Non-pigmented ciliary epithelial cell (primary cell): ENCODE results near the gene LCE2C.
"Not testable (repeated sequence)": the region's sequence is repeated elsewhere in the genome, so short reads cannot be mapped to it uniquely, and the experiment has no call there.

Experiments
- DNase-seq: peaks from one replicate; pipeline ENCODE4 v3.0.0-alpha.2; 2010; ENCODE audit warnings: low read depth

Gene LCE2C

GRCh38 chr1:152674983-152675382 lies at the start of gene LCE2C:
Gene LCE2C (plus strand): TSS chr1:152675279. CDS start chr1:152676016, 737 bp downstream.
- DNase-seq, result not testable (repeated sequence)

DNA sequence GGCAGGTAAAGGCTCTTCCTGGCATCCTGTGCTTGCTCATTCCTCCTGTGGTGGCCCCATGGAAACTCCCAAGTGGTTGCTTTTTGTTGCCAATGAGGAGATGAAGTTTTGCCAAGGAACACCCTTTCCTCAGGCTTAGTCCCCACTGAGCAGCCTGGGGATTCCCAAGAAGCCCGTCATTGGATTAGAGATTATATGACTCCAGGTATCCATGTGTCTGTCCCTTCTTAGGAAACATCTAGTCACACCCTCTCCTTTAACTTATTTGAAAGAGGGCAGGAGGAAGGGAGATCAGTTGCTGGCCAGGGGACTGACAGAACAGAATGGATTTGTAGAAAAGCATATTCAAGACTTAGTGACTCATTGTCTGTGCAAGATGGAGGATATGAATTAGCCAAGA lies 48.3 kb upstream of the LCE2C start:
- no peak for DNase-seq

GRCh38 chr1:152630596-152630995 lies 44.5 kb upstream of the LCE2C start:
- no peak for DNase-seq

DNA sequence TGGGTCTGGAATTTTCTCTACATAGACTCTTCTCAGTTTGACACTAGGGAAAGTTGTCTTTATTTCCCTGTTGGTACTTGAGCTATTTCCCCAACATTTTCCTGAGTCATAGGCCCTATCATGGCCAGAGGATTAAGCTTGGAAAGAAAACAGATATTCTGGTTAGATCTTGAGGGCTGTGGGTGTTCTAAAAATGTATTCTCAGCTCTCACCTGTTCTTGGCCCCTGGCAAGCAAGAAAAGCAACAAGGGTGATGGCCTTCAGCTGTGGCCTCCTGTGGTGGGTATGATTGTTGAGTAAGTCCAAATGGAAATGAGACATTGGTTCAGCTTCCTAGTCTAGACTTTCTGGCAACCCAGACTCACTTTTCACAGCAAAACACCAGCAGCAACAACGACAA lies 34.7 kb upstream of the LCE2C start:
- no peak for DNase-seq

DNA sequence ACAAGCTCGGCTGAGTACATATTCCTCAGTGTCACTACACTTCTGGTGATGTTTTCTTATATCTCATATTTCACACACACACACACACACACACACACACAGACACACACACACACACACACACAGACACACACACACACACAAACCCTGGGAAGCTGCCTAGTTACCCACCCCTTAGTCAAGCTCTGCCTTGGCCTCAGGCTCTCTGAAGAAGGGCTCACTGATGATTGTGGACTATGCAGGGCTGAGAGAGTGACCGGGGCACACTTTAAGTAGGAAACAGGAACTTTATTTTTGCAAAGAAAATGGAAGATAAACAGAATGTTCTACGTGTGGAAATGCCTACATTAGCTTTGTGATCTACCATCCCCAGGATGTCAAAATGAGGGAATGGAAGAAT lies 31.1 kb upstream of the LCE2C start:
- no peak for DNase-seq

DNA sequence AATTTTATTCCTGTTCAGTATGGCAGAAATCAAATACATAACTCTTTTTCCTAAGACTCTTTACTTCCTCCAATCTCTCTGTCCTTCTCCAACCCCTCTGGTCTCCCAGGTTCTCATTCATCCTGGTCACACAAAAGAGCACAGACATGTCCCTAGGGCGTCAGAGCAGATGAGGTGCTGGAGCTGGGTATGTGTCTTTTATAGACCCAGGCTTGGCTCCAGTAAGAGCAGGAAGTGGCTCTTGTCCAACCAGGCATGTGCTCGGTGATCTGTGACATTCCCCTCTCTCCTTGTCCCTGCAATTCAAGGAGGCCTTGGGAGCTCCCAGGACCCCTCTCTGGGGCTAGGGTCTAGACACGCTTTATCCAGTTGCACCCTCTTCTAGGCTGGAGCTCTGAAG lies 29.9 kb upstream of the LCE2C start:
- no peak for DNase-seq

DNA sequence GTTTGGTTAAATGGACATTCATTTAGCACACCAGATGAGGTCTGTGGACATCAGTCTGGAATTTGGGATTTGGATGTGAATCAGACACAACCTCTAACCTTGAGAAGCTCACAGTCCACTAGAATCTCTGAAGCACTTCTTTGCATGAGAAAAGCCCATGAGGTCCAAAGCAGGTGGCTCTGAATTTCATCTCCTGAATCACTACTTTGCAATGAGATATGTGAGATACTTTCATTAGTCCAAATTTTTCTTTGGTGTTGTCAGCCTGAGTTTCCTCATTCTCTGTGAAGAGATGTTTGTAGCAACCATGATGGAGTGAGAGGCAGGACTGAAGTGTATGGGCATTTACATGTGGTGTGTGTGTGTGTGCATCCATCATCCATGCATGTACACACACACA lies 28.4 kb upstream of the LCE2C start:
- no peak for DNase-seq

DNA sequence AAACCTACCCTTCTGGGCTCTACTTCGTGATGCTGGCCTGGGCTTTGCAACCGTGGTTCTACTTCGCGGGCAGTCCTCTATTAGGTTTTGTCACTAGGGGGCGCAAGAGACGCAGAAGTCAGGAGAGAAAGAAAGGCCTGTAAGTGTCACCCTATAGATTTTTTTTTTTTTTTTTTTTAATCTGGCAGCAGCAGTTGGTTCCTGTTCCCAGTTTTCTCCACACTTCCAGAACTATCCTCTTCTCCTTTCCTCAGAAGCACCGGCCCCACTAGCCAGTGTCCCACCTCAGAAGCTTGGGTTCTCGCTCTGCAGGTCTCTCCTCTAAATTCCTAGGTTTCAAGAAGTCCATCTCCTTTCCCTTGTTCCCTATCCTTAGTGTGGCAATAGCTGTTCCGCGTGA lies 21.0 kb upstream of the LCE2C start:
- peak; percentile 4 for DNase-seq

DNA sequence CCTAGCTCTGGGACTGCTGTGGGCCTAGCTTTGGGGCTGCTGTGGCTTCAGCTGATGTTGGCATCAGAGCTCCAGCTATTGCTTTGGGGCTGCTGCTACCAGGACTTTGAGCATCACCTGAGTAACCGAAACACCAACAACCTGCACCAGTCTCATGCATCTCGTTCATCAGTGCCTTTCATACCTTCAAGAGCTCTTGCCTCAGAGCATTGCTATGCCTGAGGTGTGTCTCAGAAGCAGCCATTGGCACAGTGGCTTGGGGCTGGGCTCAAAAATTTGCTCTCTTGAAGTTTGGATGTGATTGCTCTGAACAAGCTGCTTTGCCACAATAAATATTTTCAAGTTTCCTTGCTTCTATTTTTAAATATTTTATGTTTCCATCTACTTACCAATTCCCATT lies 18.6 kb upstream of the LCE2C start:
- DNase-seq, result no peak

GRCh38 chr1:152657677-152658076 lies 17.4 kb upstream of the LCE2C start:
- DNase-seq, result no peak

- no peak for DNase-seq
Measured at GRCh38 chr1:152658649-152659048, 16.4 kb upstream of the LCE2C start.

DNA sequence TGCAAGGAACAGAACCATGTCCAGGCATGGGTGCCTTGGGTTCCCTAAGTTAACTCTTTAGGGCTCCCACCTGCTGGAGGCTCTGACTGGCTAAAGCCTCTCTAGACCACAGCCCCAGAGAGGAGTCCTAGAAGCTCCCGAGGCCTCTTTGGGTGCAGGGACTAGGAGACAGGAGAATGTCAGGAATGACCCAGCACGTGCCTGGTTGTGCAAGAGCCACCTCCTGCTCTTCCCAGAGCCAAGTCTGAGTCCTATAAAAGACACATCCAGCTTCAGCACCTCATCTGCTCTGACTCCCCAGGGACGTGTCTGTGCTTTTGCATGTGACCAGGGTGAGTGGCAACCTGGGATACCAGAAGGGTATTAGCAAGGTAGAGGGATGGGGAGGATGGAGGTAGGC lies 12.0 kb upstream of the LCE2C start, which contains the start of gene LCE2D:
Gene LCE2D (plus strand): TSS at position 283 of the 400 bp plus-strand sequence. CDS start 726 bp downstream, outside the sequence.
- DNase-seq, result no peak

GRCh38 chr1:152666171-152666570 lies 8.9 kb upstream of the LCE2C start:
- not testable (repeated sequence) for DNase-seq

- no peak for DNase-seq
Measured at GRCh38 chr1:152667648-152668047, 7.4 kb upstream of the LCE2C start.

DNA sequence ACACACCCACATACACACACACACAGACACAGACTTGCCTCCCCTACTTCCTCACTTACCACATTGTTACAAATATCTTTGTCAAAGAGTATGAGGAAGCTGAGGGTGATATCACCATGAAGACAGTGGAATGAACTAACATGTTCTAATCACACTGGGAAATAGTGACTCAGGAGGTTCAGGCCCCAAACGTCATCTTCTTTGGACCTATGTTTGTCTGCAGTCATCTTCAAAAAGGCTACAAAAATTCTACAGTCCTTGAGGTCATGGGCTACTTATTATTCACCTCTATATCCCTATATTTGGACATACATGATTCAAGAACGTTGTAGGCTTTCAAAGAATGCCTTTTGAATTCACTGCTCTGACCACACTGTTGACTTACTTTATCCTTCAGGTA lies 2.1 kb upstream of the LCE2C start:
- DNase-seq, result no peak

GRCh38 chr1:152679459-152679858 lies 4.4 kb downstream of the LCE2C start:
- DNase-seq, result no peak

DNA sequence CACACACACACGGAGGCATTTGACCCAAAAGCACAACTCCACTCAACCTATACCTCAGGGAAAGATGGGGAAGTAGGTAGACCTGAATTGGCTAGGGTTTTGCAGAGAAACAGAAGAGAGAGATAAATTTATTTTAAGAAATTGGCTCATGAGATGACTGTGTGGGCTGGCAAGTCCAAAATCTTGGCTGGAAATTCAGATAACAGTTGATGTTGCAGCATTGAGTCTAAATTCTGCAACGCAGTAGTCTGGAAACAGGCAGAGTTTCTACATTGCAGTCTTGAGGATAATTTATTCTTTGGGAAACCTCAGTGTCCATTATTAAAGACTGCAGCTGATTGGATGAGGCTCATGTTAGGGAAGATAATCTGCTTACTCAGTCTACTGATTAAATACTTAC lies 6.5 kb downstream of the LCE2C start:
- no peak for DNase-seq

- DNase-seq, result no peak
Measured at GRCh38 chr1:152683846-152684245, 8.8 kb downstream of the LCE2C start.

DNA sequence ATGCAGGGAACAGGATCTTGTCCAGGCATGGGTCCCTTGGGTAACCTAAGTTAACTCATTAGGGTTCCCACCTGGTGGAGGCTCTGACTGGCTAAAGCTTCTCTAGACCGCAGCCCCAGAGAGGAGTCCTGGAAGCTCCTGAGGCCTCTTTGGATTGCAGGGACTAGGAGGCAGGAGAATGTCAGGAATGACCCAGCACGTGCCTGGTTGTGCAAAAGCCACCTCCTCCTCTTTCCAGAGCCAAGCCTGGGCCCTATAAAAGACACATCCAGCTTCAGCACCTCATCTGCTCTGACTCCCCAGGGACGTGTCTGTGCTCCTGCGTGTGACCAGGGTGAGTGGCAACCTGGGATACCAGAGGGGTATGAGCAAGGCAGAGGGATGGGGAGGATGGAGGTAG lies 10.7 kb downstream of the LCE2C start, which contains the start of gene LCE2B:
Gene LCE2B (plus strand): TSS at position 301 of the 400 bp plus-strand sequence. CDS start 721 bp downstream, outside the sequence.
- DNase-seq, result not testable (repeated sequence)

DNA sequence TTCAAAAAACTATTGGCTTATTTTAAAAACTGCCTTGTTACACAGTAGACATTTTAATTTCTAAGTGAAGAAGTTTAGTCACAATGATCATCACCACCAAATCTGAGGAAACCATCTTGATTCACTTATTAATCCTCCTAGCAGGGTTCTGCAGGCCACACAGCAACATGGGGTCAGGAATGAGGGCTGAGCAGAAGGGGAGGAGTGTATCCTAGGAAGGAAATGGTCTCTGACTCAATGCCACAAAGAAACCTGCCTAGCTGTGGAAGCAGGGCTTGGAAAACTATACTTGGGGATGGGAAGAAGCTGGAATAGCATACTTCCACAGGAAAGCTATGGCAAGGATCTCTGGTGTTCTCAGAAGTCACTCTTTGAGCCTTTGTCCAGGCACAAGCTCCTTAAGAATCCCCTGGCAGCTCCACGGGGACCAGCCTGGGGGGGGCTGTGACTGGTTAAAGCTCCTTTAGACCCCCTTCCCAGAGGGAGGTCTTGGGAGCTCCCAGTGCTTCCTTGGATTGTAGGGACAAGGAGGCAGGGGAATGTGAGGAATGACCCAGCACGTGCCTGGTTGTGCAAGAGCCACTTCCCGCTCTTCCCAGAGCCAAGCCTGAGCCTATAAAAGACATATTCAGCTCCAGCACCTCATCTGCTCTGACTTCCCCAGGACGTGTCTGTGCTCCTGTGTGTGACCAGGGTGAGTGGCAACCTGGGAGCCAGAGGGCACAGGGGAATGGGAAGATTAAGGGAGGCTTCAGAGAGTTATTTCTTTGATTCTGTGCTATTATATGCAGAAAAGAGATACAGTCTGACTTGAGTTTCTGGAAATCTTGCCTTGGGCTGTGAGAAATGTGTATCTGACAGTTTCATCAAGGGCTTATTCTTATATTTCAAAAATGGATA lies 22.9 kb downstream of the LCE2C start, which contains the start of gene LCE2A:
Gene LCE2A (plus strand): TSS at position 645 of the 900 bp plus-strand sequence. CDS start 557 bp downstream, outside the sequence.
- DNase-seq, result no peak

- no peak for DNase-seq
Measured at GRCh38 chr1:152699746-152700145, 24.7 kb downstream of the LCE2C start.

DNA sequence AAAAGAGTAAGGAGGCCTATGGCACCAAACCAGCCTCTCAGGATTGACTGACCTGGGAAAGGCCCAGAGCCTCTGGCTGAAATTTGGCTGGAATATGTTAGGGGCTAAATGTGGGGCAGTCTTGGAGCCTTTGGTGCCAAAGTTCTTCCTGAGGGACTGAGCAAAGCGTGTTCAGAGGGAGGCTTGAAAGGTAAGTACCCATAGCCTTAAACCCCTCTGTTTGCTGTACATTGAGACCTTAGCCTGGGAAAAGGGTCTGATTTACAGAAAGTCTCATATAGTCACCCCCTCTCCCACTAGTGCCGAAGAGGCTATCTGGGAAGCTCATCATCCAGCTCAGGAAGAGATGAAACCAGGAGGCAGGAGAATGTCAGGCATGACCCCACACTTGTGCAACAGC lies 32.8 kb downstream of the LCE2C start, which contains the start of gene LCE4A:
Gene LCE4A (plus strand): TSS at position 301 of the 400 bp plus-strand sequence. CDS start 916 bp downstream, outside the sequence.
- no peak for DNase-seq

GRCh38 chr1:152718238-152718637 lies 43.2 kb downstream of the LCE2C start:
- no peak for DNase-seq
